IMR-90 (cell line): ENCODE results near the gene NOX1. TPM values are rescaled to one million over a fixed set of nuclear protein-coding genes. Genes with fewer than 3 reads are reported as not detected.

ENCODE experiments used
- ATAC-seq: fragments of 200-7000 bp; cut with Tn5 transposase; 2 replicates; pipeline ENCODE4 v1.9.1; 2020; ENCODE audit warnings: low read depth, mild to moderate bottlenecking, moderate library complexity
- BruUV-seq: library from RNA; stranded (reverse); fragments of 400-500 nt; replicated peaks from 2 replicates; lab custom pipeline; 2021; lab: Mats Ljungman, UMichigan
- CTCF ChIA-PET: fragments of 300-600 bp; formaldehyde crosslinking; extraction: SDS; loops from one replicate; lab custom pipeline; 2021; ENCODE audit warnings: antibody characterized with exemption; lab: Yijun Ruan, JAX
- POLR2A ChIA-PET: fragments of 300-600 bp; sonication (Branson Sonifier 250); formaldehyde crosslinking; loops from one replicate; lab custom pipeline; 2022; ENCODE audit warnings: antibody characterized with exemption; ENCODE audit not compliant: unreplicated experiment; lab: Charles Lee
- DNase-seq: peaks from one replicate; pipeline ENCODE4 v3.0.0; 2013
- H2AFZ ChIP-seq: replicated peaks from 2 replicates; pipeline ENCODE3; 2013; ENCODE audit warnings: low read length, mild to moderate bottlenecking; ENCODE audit not compliant: poor library complexity
- H2AK5ac ChIP-seq: 2 replicates; pipeline ENCODE4 v1.6.1; 2013; ENCODE audit warnings: low read depth, low read length, inconsistent platforms
- H2AK9ac ChIP-seq: replicated peaks from 2 replicates; pipeline ENCODE3; 2013; ENCODE audit warnings: mild to moderate bottlenecking, low read depth, low read length, moderate library complexity; ENCODE audit not compliant: poor library complexity
- H2BK120ac ChIP-seq: 2 replicates; pipeline ENCODE4 v1.6.1; 2013; ENCODE audit warnings: low read depth, low read length, inconsistent platforms
- H2BK15ac ChIP-seq: 3 replicates; pipeline ENCODE4 v1.6.1; 2013; ENCODE audit warnings: low read depth, low read length, inconsistent platforms
- H2BK20ac ChIP-seq: 2 replicates; pipeline ENCODE4 v1.6.1; 2013; ENCODE audit warnings: low read depth, mild to moderate bottlenecking, inconsistent platforms, low read length, moderate library complexity
- H2BK5ac ChIP-seq: 2 replicates; pipeline ENCODE4 v1.6.1; 2013; ENCODE audit warnings: mild to moderate bottlenecking, low read depth, low read length, inconsistent platforms; ENCODE audit not compliant: poor library complexity, severe bottlenecking
- H3K14ac ChIP-seq: replicated peaks from 2 replicates; pipeline ENCODE4 v1.6.1; 2013; ENCODE audit warnings: low read depth, low read length, inconsistent platforms
- H3K18ac ChIP-seq: 2 replicates; pipeline ENCODE4 v1.6.1; 2013; ENCODE audit warnings: low read depth, low read length, control low read depth
- H3K23ac ChIP-seq: 2 replicates; pipeline ENCODE4 v1.6.1; 2013; ENCODE audit warnings: low read depth, low read length, inconsistent platforms
- H3K27ac ChIP-seq: 2 replicates; pipeline ENCODE4 v1.5.1; 2013; ENCODE audit warnings: mild to moderate bottlenecking, control low read depth, low read length; ENCODE audit not compliant: insufficient read depth
- H3K27me3 ChIP-seq: 2 replicates; pipeline ENCODE4 v1.6.1; 2013; ENCODE audit warnings: low read length; ENCODE audit not compliant: control insufficient read depth, insufficient read depth
- H3K36me3 ChIP-seq: 2 replicates; pipeline ENCODE4 v1.6.1; 2013; ENCODE audit warnings: low read length, mixed read lengths; ENCODE audit not compliant: control insufficient read depth, insufficient read depth
- H3K4ac ChIP-seq: 2 replicates; pipeline ENCODE4 v1.6.1; 2013; ENCODE audit warnings: low read depth, low read length, inconsistent platforms
- H3K4me1 ChIP-seq: 2 replicates; pipeline ENCODE4 v1.6.1; 2013; ENCODE audit warnings: low read length, mixed read lengths; ENCODE audit not compliant: control insufficient read depth, insufficient read depth
- H3K4me2 ChIP-seq: 2 replicates; pipeline ENCODE4 v1.6.1; 2013; ENCODE audit warnings: low read depth, mild to moderate bottlenecking, control low read depth, low read length, moderate library complexity
- H3K4me3 ChIP-seq: 2 replicates; pipeline ENCODE4 v1.5.1; 2013; ENCODE audit warnings: low read depth, mild to moderate bottlenecking, control low read depth, low read length, moderate library complexity; ENCODE audit not compliant: insufficient read depth
- H3K56ac ChIP-seq: 2 replicates; pipeline ENCODE4 v1.6.1; 2013; ENCODE audit warnings: low read length, inconsistent platforms; ENCODE audit not compliant: insufficient read depth; ENCODE audit errors: extremely low read depth
- H3K79me1 ChIP-seq, 2 experiments: 2 replicates each; pipeline ENCODE4 v1.6.1; 2013; ENCODE audit warnings: low read length in 2 of 2, inconsistent platforms in 1 of 2, low read depth in 1 of 2
- H3K9ac ChIP-seq: 2 replicates; pipeline ENCODE4 v1.6.1; 2013; ENCODE audit warnings: low read depth, low read length, control low read depth
- H3K9me1 ChIP-seq: 2 replicates; pipeline ENCODE4 v1.6.1; 2013; ENCODE audit warnings: low read length, inconsistent platforms; ENCODE audit not compliant: insufficient read depth
- H3K9me3 ChIP-seq: 2 replicates; pipeline ENCODE4 v1.6.1; 2013; ENCODE audit warnings: low read length; ENCODE audit not compliant: control insufficient read depth, insufficient read depth
- H4K20me1 ChIP-seq: 2 replicates; pipeline ENCODE4 v1.6.1; 2013; ENCODE audit warnings: low read length, inconsistent platforms; ENCODE audit not compliant: insufficient read depth
- H4K5ac ChIP-seq: 2 replicates; pipeline ENCODE4 v1.6.1; 2013; ENCODE audit warnings: mild to moderate bottlenecking, low read depth, low read length, control low read depth
- H4K8ac ChIP-seq, 2 experiments: 2 replicates each; pipeline ENCODE4 v1.6.1; 2013; ENCODE audit warnings: low read depth in 2 of 2, low read length in 2 of 2, control low read depth in 1 of 2, inconsistent platforms in 1 of 2
- H4K91ac ChIP-seq: 2 replicates; pipeline ENCODE4 v1.6.1; 2013; ENCODE audit warnings: low read depth, low read length, inconsistent platforms; ENCODE audit not compliant: insufficient read depth
- CEBPB ChIP-seq: IDR thresholded peaks from 2 replicates; pipeline ENCODE4 v1.6.1; 2012; ENCODE audit warnings: low read depth, low read length, improper control_type of control experiment
- CHD1 ChIP-seq: IDR thresholded peaks from 2 replicates; pipeline ENCODE4 v1.6.1; 2012; ENCODE audit warnings: low read depth, low read length, improper control_type of control experiment
- MAZ ChIP-seq: IDR thresholded peaks from 2 replicates; pipeline ENCODE4 v1.6.1; 2012; ENCODE audit warnings: low read depth, mild to moderate bottlenecking, low read length, improper control_type of control experiment, moderate library complexity, borderline replicate concordance
- POLR2A ChIP-seq: IDR thresholded peaks from 2 replicates; pipeline ENCODE4 v1.6.1; 2012; ENCODE audit warnings: mild to moderate bottlenecking, low read depth, low read length
- RAD21 ChIP-seq: IDR thresholded peaks from 2 replicates; pipeline ENCODE4 v1.6.1; 2012; ENCODE audit warnings: low read length, improper control_type of control experiment
- RFX5 ChIP-seq: IDR thresholded peaks from 2 replicates; pipeline ENCODE4 v1.8.0; 2012; ENCODE audit warnings: low read depth, mild to moderate bottlenecking, low read length, moderate library complexity
- WGBS, 2 experiments: methylation state at CpG; one replicate each; pipeline versions ENCODE4 v1.1.5 to v1.1.7; 2013; ENCODE audit warnings: missing lambda C conversion rate in 2 of 2; ENCODE audit not compliant: insufficient read length in 1 of 2; ENCODE audit errors: extremely low coverage in 2 of 2; 5-methylcytosine and 5-hydroxymethylcytosine counted together
- dilution Hi-C: fragments of 300-500 bp; cut with HindIII; formaldehyde crosslinking; loops from one replicate; pipeline ENCODE4 v1.14.3; 2018; ENCODE audit warnings: low sequenced_read_pairs; ENCODE audit not compliant: unreplicated experiment
- in situ Hi-C: fragments of 300-500 bp; cut with MboI; formaldehyde crosslinking; loops from 3 replicates; pipeline ENCODE4 v1.14.3; 2019; ENCODE audit warnings: low sequenced_read_pairs, inconsistent platforms, mixed read lengths
- intact Hi-C: fragments of 100-400 bp; cut with micrococcal nuclease; formaldehyde crosslinking; loops from 2 replicates; pipeline ENCODE4 v1.10.0; 2022
- polyA plus RNA-seq, 3 experiments: library from polyadenylated mRNA; depleted of rRNA; stranded (reverse); fragments of >200 nt; gene quantifications; 2 replicates each; pipeline ENCODE4 v1.2.3, GENCODE V29; 2012; ENCODE audit warnings: low replicate concordance in 1 of 3
- total RNA-seq: library from RNA; depleted of rRNA; stranded (reverse); fragments of >200 nt; gene quantifications from 2 replicates; pipeline ENCODE4 v1.2.3, GENCODE V29; 2012

Gene NOX1
- total and polyA plus RNA-seq, 2 of the 4 experiments (the other 2 are of a cell fraction): not detected

- Histone ChIP-seq H3K14ac (no peak overlapping the region), H4K91ac (no peak overlapping the region), H3K4ac (no peak overlapping the region), H2AFZ (no peak overlapping the region), H2BK20ac (no peak overlapping the region), H2AK5ac (no peak overlapping the region), H3K79me1 (no peaks in the 10 kb centered on the region), H3K27ac (no peak overlapping the region), H3K23ac (no peak overlapping the region), H3K9me3 (no peaks in the 10 kb centered on the region), H2AK9ac (no peak overlapping the region), H3K9ac (no peak overlapping the region), H3K36me3 (no peaks in the 10 kb centered on the region), H3K27me3 (peaks cover 1% of the 10 kb centered on the region; the same call in 1 of the 2 replicates), H2BK15ac (no peak overlapping the region), H2BK5ac (no peak overlapping the region), H3K4me3 (no peak overlapping the region), H3K4me1 (0 out of 2 replicates have a peak, but pooled peaks cover 2% of the 10 kb centered on the region), H3K4me2 (no peak overlapping the region; the same call in 1 of the 2 replicates), H2BK120ac (no peak overlapping the region), H3K18ac (no peak overlapping the region), H4K5ac (no peak overlapping the region), H3K56ac (no peak overlapping the region), H4K8ac (no peak overlapping the region), H3K9me1 (no peaks in the 10 kb centered on the region), H4K20me1 (no peaks in the 10 kb centered on the region)
- ChIA-PET POLR2A (no interaction called here), CTCF (no interaction called here)
- ATAC-seq: no peak
- dilution Hi-C loops: no loop called here
- in situ Hi-C loops: no loop called here
- intact Hi-C loops: no loop called here
- TF ChIP-seq RFX5: no peak
- TF ChIP-seq MAZ: no peak
- peak; percentile 50 for TF ChIP-seq CEBPB
- TF ChIP-seq RAD21: no peak
- no peak for TF ChIP-seq POLR2A
- no peak for TF ChIP-seq CHD1
- no TSS peak for BruUV-seq
- no peak for DNase-seq
- WGBS, 2 experiments: 20% methylated on average over 3 of the region's 6 CpGs; no CpG with 5 or more reads in 1 of the 2 experiments
Observed at GRCh38 chrX:100863326-100863864, 10.8 kb downstream of the NOX1 start.
